Stimulated activated CD8-positive, alpha-beta memory T cell treated with anti-CD3 and anti-CD28 coated beads, Interleukin-4, amount 100 ng/mL, for 48 hours (primary cell): ENCODE data around the gene PPP4R3A.
"Not testable (repeated sequence)": the region's sequence is repeated elsewhere in the genome, so short reads cannot be mapped to it uniquely, and the experiment has no call there.

Experiments
- DNase-seq: peaks from one replicate; pipeline ENCODE4 v3.0.0-alpha.2; 2020

Gene PPP4R3A

DNA sequence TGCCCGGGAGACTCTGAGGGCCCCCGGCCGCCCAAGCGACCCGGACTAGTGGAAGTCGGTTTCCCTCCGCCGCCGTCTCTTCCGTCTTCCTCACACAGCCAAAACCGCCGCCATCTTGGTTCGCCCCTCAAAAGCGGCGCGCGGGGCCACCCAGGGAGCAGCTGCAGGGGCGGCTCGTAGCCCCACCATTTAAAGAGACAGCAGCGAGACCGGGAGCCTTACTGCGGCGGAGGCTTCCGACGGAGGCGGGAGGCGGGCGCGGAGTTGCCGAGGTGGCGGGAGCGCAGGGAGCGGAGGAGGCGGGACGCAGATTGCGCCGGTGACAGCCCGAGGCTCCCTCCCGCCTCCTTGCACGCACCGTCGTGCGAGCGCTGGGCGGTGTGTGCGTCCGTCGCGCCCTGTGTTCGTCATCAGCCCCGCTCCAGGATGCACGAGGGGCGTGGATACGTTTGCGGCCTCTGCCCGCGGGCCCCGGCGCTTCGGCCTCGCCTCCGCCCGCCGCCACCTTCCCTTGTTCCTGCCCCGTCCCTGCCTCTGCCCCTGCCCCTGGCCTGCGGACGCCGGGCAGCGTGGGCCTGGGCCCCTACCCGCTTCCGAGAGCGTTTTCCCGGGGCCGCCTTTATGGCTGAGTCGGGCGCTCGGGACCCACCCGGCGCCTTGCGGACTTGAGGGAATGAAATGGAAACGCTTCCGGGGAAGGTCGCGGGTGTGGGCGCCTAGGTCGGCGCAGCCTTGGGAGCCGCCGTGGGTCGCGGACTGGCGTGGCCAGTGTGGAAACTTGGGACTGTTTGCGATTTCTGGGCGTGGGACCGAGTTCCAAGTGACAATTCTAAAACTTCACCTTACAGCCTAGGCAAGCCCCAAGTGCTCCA is at the start of gene PPP4R3A:
Gene PPP4R3A, minus strand, starts transcription at position 140 of the 872 bp plus-strand sequence. CDS start 663 bp downstream, outside the sequence.
- DNase-seq = peak; percentile 94

DNA sequence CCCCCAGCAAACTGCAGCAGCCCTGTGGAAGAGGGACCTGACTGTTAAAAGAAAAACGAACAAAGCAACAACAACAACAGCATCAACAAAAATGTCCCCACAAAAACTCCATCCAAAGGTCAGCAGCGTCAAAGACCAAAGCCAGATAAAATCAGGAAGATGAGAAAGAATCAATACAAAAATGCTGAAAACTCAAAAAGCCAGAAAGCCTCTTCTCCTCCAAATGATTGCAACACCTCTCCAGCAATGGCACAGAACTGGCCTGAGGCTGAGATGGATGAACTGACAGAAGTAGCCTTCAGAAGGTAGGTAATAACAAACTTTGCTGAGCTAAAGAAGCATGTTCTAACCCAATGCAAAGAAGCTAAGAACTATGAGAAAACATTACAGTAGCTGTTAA is 45.4 kb upstream of the PPP4R3A start:
- no peak for DNase-seq

DNA sequence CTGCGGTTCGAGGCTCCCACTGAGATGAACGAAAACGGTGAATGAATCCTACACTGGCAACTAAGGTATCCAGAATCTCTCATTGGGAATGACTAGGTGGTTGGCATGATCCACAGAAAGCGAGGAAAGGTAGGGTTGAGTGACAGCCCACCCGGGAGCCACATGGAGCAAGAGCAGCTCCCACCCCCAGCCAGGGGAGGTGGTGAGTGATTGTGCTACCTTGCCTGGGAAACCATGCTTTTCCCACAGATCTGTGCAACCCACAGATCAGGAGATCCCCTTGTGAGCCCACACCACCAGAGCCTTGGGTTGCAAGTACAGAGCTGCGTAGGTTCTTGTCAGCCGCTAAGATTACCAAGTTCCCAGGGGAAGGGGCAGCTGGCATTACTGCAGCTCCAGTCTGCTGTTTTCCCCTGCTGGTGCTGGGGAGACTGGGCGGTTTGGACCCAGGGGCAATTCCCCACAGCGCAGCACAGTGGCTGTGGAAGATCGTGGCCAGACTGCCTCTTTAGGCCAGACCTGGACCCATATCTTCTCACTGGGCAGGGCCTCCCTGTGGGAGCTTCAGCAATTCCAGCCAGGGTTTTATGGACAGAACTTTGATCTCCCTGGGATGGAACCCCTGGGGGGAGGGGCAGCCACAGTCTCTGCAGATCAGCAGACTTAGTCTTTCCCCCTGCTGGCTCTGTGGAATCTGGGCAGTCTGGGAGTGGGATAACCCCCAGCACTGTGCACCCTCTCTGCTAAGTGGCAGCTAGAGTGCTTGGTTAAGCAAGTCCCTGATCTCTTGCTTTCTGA is 44.6 kb upstream of the PPP4R3A start:
- DNase-seq = no peak

DNA sequence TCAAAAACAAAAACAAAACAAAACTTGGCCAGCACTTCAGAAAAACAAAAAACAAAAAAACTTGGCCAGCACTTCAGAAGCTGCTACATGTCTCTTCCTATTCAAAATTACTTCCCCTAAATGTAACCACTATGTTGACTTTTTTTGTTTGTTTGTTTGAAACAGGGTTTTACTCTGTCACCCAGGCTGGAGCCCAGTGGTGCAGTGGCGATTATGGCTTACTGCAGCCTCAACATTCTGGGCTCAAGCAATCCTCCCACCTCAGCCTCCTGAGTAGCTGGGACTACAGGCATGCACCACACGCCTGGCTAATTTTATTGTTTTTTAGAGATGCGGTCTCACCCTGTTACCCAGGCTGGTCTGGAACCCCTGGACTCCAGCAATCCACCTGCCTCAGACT is 38.0 kb upstream of the PPP4R3A start:
- no peak for DNase-seq

DNA sequence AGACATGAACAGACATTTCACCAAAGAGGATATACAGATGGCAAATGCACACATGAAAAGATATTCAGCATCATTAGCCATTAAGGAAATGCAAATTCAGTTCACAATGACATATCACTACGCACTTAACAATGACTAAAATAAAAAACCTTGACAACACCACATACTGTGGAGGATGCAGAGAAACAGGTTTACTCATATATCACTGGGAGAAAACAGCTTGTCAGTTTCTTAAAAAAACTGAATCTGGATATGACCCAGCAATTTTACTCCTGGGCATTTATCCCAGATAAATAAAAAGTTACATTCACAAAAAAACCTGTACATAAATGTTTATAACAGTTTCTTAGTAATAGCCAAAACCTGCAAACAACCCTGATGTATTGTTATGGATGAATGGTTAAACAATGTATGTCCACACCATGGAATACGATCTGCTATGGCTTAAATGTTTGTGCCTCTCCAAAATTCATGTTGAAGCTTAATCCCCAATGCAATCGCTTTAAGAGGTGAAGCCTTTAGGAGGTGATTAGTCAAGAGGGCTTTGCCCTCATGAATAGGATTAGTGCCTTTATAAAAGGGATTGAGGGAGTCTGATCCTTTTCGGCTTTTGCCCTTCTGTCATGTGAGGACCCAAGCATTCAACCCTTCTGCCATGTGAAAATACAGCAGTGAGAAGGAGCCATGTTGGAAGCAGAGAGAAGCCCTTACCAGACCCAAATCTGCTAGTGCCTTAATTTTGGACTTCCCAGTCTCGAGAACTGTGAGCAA is 36.0 kb upstream of the PPP4R3A start:
- no peak for DNase-seq

DNA sequence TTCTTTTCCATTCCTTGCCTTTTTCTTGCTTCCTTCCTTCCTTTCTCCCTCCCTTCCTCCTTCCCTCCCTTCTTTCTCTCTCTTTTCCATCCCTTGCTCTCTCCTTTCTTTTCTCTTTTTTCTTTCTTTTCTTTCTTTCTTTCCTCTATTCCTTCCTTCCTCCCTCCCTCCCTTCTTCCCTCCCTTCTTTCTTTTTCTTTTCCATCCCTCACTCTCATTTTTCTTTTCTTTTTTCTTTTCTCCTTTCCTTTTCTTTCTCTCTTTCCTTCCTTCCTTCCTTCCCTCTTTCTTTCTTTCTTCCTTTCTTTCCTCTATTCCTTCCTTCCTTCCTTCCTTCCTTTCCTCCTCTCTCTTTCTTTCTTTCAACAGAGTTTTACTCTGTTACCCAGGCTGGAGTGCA is 35.1 kb upstream of the PPP4R3A start:
- DNase-seq = no peak

DNA sequence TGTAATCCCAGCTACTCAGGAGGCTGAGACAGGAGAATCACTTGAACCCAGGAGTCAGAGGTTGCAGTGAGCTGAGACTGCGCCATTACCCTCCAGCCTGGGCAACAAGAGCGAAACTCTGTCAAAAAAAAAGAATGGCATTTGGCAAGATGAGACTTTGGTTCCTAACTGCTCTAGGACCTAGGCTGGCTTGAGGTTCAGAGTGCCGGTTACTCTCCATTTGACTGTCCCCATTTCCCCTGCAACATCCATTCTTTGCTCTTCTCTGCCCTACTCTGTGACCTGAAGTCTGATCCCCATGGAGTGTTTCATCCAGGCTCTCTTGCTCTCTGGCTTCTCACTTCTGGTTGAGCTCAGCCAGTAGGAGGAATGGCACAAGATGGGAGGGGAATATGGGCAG is 26.2 kb upstream of the PPP4R3A start:
- DNase-seq = no peak

DNA sequence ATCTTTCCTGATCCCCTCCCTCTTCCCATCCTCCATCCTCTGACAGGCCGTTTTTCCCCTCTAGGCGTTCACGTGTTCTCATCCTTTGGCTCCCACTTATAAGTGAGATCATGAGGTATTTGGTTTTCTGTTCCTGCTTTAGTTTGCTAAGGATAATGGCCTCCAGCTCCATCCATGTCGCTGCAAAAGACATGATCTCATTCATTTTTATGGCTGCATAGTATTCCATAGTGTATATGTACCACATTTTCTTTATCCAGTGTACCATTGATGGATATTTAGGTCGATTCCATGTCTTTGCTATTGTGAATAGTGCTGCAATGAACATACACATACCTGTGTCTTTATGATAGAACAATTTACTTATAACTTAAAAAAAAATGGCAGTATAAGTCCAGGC is 23.9 kb upstream of the PPP4R3A start:
- not testable (repeated sequence) for DNase-seq

DNA sequence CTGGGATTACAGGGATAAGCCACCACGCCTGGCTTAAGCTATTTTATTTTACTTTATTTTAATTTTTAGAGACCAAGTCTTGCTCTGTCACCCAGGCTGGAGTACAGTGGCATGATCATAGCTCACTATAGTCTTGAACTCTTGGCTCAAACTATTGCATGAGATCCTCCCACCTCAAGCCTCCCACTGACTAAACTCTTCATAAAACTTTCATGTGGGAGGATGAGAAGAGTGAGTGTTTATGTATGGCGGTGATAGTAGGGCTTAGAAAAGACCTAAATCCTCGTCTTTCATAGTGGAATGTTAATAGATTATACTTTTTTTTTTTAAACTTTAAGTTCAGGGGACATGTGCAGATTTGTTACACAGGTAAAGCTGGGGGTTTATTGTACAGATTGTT is 23.5 kb upstream of the PPP4R3A start:
- no peak for DNase-seq

DNA sequence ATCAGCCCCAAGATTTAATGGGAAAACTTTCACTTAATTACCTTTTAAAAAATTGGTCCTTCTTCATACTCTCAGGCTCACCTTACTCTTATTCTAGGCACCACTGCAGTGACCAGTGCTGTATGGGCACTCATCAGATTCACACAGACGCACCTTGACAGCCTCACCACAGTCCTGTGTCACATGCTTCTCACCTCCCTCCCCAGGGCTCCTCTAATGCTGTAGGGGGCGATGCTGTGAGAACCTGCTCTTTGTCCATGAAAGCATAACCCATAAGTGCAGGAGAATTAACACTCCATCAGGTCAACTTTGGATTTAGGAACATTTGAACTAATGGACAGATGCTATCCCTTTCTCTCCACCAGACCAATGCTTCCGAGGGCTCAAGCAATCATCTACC is 13.9 kb upstream of the PPP4R3A start:
- DNase-seq = no peak

DNA sequence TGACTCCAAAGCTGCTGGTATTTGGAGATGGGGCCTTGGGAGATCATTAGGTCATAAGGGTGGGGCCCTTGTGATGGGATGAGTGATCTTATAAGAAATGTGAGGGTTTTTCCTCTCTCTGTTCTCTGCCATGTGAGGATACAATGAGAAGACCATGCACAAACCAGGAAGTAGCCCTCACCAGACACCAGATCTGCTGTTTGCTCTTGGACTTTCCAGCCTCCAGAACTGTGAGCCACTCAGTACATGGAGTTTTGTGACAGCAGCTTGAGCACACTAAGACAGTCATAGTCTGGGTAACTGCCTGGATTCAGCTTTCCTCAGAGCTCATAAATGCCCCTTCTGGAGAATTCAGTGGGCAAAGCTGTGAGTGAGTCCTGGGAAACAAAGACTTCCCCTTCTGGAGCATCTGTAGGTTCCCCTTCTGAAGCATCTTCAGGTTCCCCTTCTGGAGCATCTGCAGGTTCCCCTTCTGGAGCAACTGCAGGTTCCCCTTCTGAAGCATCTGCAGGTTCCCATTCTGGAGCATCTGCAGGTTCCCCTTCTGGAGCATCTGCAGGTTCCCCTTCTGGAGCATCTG is 11.0 kb upstream of the PPP4R3A start:
- DNase-seq = no peak

DNA sequence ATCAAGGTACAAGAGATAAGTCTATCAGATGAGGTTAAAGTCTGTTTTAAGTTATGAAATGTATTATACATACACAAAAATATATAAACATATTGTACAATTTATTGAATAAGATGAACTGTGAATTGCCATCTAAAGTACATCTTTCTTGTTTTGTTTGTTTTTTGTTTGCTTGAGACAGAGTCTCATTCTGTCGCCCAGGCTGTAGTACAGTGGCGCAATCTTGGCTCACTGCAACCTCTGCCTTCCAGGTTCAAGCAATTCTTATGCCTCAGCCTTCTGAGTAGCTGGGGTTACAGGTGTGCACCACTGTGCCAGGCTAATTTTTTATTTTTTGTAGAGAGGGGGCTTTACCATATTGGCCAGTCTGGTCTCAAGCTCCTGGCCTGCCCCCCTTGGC is 10.0 kb upstream of the PPP4R3A start:
- DNase-seq = no peak

DNA sequence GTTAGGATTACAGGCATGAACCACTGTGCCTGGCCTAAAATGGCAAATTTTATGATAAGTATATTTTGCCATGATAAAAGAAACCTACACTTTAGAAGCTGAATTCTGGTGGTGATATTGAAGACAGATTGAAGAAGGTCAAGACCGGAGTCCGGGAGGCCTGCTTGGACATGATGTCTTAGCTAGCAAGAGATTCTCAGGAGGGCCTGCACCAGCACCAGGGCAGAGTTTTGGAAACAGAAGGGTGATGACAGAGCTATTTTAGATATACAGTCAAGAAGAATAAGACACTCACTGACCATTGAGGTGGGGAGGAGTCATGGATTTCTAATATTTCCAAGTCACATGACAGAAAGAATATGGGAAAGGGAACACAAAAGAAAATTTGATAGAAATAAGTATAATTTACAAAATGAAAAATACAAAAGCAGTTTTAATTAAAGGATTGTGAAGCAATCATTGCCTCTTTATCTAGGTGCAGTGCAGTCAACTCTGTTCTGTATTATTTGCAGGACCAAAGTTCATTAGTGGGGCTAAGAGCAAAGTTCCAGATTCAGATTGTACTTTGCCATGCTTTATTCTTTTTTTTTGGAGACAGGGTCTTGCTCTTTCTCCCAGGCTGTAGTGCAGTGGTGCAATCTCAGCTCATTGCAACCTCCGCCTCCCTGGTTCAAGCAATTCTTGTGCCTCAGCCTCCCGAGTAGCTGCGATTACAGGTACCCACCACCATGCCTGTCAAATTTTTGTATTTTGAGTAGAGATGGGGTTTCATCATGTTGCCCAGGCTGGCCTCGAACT is 9.3 kb upstream of the PPP4R3A start:
- DNase-seq = no peak

DNA sequence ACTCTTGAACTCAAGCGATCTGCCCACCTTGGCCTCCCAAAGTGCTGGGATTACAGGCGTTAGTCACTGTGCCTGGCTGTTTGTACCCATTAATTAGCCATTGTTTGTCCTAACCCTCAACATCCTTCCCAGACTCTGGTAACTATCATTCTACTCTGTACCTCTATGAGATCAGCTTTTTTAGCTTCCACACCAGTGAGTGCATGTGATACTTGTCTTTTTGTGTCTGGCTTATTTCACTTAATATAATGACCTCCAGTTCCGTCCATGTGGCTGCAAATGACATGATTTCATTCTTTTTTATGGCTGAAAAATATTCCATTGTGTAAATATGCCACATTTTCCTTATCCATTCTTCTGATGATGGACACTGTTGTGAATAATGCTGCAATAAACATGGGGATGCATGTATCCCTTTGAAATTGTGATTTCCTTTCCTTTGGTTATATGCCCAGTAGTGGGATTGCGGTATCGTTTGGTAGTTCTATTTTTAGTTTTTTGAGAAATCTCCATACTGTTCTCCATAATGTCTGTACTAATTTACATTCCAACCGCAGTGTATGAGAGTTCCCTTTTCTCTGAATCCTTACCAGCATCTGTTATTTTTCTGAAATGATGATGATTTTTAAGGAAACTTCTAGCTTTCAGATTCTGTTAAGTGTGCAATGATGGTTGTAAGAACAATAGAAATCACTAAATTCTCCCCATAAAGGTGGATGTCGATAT is 6.7 kb upstream of the PPP4R3A start:
- no peak for DNase-seq

DNA sequence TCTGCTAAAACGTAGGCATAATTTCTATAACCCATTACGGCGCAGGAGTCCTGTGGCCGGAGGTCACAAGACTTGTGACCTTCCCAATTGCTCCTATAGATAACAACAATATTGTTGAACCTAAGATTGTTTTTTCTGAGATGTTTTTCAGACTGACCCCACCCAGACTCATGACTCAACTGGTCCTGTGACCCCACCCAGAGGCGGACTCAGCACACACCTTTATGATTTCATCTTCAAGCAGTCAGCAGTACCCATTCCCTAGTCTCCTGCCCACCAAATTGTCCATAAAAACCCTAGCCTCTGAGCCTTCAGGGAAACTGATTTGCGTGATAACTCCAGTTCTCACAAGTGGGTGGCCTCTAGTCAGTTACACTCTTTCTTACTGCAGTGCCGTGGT is 5.9 kb upstream of the PPP4R3A start:
- no peak for DNase-seq

DNA sequence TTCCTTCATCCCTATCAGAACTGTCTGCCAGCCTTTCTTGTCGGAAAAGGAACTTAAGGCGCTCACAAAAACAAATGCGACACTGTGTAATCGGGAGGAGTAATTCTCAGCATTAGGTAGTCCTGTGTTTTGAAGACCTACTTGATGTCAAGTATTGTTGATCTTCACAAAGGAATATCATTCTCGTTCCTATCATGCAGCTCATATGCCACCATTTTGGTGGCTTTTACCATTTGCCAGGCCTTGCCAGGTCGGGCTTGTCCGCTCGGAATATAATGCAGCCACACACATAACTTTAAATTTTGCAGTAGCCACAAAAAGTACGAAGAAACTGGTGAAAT is 903 bp upstream of the PPP4R3A start:
- DNase-seq = no peak

DNA sequence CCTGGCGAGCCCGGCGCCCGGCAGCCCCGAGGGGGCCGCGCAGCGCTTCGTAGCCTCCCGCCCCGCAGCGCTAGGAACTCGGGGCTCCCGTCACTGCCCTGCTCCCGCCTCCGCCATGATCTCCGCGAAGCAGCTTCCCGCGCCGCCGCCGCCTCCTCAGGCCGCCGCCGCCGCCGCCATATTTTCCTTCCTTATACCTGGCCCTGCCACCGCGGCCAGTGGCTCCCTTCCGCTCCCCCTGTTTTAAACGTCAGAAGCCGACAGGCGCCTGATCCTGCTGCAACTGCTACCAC is 286 bp downstream of the PPP4R3A start:
- no peak for DNase-seq

DNA sequence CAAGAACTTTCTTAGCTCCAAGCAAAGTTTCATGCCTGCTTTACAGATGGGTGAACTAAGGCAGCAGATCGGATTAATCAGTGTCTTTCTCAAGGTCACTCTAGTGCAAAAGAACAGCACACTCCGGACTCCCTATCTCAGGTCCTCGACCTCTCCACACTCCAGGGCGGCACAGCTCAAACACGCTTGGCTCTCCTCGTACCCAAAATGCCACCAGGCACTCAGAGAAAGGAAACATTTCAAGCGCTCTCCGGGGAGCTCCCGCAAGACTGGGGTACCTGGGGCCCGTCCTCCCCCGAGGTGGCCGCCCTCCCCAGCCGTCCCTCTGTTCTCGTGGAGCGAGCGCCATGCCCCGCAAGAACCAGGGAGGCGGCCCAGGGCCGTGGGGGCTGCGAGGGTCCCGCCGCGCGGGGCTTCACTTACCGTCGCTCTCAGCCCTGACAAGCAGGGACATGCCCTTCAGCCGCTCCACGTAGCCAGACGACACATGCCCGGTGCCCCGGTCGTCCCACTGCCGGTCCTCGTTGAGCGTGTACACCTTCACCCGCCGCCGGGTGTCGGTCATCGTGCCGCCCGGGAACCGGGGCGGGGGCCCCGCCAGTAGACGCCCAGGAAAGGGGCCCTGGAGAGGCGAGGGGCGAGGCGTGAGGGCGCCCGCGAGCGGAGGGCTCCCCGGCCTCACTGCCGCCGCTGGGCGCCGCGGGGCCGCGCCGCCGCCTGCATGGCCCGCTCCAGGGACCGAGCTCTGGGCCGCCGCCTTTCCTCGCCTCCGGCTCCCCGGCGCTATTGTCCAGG is 830 bp downstream of the PPP4R3A start:
- peak; percentile 56 for DNase-seq

DNA sequence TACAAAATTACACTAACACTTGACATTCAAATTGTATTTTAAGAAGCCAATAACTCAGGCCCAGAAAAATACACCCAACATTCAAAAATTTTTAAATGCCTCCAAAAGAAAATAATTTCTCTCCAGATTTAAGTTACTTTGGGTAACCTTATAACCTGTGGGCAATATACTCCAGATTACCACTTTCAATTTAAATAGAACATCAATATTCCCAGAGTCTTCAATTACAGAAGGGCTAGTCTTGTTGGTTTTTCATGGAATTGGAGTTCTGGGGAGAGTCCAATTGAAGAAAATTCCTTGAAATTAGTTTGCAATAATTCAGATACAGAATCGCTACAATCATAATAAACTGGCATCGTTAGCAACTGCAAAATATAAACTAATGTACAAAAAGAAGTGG is 2.0 kb downstream of the PPP4R3A start:
- no peak for DNase-seq

DNA sequence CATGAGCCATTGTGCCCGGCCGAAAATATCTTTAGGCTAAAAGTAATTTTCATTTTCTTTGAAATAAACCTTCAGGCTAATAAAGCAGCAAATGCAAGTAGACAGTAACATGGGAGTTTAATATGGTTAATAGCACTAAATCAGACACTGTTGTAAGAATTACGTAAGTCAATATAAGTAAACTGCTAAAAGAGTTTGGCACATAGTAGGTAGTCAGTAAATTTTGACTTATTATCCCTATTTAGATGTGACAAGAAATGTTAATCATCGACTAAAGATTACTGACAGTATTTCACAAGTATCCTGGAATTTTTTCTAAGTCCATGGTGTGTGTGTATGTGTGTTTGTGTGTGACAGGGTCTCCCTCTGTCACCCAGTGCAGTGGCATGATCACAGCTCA is 3.9 kb downstream of the PPP4R3A start:
- DNase-seq = no peak

DNA sequence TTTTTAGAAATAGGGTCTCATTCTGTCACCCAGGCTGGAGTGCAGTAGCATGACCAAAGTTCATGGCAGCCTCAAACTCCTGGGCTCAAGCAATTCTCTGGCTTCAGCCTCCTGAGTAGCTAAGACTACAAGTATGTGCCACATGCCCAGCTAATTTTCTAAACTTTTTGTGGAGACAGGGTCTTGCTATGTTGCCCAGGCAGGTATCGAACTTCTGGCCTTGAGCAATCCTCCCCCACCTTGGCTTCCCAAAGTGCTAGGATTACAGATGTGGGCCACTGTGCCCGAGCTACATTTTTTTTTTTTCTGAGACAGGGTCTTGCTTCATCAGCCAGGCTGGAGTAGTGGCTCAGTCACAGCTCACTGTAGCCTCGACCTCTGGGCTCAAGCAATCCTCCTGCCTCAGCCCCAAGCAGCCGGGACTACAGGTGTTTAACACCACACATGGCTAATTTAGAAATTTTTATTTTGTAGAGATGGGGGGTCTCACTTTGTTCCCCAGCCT is 7.1 kb downstream of the PPP4R3A start:
- DNase-seq = no peak
